ENCODE results near the gene NKX1-1.
"Not testable (repeated sequence)": the region's sequence is repeated elsewhere in the genome, so short reads cannot be mapped to it uniquely, and the experiment has no call there.

Gene NKX1-1

DNA sequence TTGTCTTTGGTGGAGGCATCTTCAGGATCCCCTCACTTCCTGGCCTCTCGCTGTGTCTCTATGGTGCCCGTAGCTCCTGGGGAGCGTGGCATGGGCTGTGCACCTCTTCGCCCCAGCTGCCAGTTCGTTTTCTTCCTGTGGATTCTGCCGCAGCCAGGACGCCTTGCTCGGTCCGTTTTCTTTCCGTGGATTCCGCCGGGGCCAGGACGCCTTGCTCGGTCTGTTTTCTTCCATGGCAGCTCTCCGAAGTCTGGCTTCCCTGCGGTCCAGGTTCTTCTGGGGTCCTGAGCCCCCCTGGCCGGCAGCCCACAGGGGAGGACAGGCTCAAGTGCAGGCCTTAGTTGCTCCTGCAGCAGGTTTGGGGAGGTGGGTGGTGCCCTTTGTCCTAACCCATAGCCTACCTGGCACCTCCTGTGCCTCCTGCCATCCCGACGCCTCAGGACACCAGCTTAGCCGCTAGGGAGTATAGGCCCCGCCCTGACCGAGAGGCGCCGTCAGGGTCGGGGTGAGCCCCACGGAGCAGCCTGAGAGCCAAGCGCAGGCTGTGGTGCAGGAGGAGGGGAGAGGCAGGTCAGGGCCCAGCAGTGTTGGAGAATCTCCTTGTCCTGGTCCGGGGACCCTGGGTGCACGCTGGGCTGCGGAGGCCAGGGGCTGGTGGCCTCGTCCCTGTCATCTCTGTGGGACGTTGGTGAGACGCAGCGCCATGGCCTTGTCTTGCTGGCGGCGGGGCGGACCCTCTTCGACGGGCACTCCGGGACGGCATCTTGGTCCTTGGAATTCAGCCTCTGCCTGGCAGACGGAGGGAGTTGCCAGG is 32.1 kb downstream of the NKX1-1 start:
- no peak for DNase-seq (ENCODE audit: low read depth)

DNA sequence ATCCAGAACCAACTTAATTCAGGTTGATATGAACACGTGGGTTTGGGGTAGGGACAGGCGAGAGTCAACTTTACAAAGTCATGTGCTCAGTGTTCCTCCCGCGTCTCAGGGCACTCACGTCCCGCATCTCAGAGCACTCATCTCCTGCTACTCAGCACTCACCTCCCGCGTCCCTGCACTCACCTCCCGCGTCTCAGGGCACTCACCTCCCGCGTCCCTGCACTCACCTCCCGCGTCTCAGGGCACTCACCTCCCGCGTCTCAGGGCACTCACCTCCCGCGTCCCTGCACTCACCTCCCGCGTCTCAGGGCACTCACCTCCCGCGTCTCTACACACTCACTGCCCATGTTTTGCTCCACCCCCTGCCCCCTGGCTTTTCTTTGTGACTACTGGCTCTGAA is 33.7 kb downstream of the NKX1-1 start:
- DNase-seq (ENCODE audit: low read depth) = not testable (repeated sequence)

- DNase-seq (ENCODE audit: low read depth) = no peak
Measured at GRCh38 chr4:1371176-1372165, 34.8 kb downstream of the NKX1-1 start.

GRCh38 chr4:1370321-1371124 is 35.7 kb downstream of the NKX1-1 start:
- DNase-seq (ENCODE audit: low read depth) = no peak

DNA sequence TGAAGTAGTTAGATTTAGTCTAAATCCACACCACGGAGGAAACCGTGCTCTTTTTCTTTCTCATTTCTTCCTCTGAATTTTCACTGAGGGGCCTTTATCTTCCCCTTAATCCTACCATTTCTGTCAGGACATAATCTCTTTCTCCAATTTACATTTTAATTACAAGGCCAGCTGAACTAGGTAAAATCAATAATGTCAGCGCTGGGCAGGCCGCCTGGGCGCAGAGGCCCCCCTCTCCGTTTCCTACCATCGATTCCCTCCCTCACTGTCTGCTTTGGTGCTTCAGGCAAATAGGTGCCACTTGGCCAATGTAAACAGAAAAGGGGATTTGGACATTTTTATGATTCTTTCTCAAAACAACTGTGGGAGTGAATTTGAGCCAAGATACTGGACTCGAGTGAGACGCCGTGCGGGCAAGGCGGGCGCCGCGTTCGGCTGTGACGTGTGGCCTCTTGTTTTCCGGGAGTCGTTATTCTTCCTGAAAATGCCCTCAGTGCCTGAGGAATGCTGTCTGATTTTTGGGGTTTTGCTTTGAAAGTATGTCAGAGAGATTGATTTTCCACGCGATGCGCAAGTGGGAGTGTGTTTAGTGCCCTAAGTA is 36.7 kb downstream of the NKX1-1 start:
- no peak for DNase-seq (ENCODE audit: low read depth)

GRCh38 chr4:1369091-1369450 is 37.2 kb downstream of the NKX1-1 start:
- DNase-seq (ENCODE audit: low read depth) = no peak

- DNase-seq (ENCODE audit: low read depth) = no peak
Measured at GRCh38 chr4:1368421-1369090, 37.7 kb downstream of the NKX1-1 start.

DNA sequence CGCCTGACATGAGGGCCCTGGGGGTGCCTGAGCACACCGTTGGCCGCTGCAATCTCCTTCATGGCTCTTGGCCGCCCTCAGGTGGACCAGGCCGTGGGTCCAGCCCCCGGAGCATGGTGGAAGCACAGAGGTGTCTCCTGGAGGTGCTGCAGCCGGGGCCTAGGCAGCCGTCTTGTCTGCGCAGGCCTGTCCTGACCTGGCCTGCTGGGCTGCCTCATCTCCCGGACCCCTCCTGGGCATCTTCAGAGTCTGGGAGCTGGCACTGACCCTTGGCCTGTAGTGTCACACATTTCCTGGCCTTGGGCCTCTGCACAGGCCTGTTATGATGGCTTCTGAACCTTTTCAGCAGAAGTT is 38.3 kb downstream of the NKX1-1 start:
- no peak for DNase-seq (ENCODE audit: low read depth)

GRCh38 chr4:1367230-1367935 is 38.9 kb downstream of the NKX1-1 start:
- no peak for DNase-seq (ENCODE audit: low read depth)

DNA sequence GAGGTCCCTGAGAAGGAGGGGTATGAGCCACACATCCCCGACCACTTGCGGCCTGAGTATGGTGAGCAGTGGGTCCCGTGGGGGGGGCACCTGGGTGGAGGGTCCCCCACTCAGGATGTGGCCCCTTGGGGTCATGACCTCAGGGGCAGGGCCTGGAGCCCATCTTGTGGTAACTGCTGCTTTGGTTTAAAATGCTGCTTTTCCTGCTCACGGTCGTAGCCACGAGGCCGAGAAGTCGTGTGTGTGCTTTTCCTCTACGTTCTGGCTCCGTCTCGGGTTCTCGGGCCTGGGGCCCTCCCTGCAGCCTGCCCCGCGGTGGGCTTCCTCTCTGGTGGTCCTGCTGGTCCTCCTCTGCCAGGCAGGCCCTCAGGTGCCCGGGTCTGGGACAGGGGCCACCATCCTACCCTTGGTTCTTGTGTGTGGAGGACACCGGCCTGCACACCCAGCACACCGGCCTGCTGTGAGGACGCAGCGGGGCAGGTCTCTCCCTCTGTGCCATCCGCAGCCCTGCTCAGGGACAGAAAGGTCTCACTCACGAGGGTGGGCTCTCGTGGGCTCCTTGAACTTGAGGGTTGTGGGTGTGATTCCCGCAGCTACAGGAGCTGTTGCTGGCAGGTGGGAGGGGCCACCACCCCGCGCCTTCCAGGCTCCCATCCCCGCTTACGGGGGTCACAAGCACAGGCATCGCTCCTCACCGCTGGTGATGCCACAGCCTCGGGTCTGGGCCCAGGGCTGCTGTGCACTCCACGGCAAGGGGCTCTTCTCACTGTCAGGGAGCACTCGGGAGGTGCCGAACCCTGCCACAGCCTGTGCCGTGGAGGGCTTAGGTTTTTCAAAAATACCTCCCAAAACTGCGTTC is 39.6 kb downstream of the NKX1-1 start:
- DNase-seq (ENCODE audit: low read depth) = no peak

GRCh38 chr4:1365271-1366178 is 40.7 kb downstream of the NKX1-1 start:
- no peak for DNase-seq (ENCODE audit: low read depth)

- no peak for DNase-seq (ENCODE audit: low read depth)
Measured at GRCh38 chr4:1364748-1365147, 41.5 kb downstream of the NKX1-1 start.

DNA sequence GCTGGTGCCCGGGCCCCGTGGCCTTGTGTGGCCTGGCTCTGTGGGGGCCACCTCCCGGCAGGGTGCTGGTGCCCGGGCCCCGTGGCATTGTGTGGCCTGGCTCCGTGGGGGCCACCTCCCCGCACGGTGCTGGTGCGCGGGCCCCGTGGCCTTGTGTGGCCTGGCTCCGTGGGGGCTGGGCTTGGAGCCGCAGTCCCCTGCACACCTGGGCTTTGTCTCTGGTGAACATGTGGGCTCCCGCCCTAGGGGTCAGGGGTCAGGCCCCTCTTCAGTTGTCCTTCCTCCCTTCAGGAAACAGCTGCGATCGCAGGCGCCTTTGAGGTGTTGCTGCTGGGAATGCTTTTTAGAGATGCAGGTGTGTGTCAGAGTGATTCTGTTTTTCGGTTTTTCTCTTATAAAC is 42.0 kb downstream of the NKX1-1 start:
- no peak for DNase-seq (ENCODE audit: low read depth)

DNA sequence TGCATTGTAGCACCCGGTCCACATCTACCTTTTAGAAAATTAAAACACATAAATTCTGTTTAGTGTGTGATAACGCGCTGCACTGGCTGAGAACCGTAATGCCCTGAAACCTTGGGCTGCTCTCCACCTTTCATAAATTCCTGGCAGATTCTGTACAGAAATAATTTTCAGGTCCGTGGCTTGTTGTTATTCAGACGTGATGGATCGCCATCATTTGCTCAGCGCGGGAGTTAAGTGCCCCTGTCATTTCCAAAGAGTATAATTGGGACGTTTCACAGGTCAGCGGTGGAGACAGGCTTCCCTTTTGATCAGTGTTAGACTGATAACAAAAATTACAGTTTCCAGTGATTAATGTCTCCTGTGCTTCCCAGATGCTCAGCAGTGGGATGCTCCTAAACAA is 42.7 kb downstream of the NKX1-1 start:
- DNase-seq (ENCODE audit: low read depth) = no peak

- DNase-seq (ENCODE audit: low read depth) = no peak
Measured at GRCh38 chr4:1362521-1362920, 43.7 kb downstream of the NKX1-1 start.

DNA sequence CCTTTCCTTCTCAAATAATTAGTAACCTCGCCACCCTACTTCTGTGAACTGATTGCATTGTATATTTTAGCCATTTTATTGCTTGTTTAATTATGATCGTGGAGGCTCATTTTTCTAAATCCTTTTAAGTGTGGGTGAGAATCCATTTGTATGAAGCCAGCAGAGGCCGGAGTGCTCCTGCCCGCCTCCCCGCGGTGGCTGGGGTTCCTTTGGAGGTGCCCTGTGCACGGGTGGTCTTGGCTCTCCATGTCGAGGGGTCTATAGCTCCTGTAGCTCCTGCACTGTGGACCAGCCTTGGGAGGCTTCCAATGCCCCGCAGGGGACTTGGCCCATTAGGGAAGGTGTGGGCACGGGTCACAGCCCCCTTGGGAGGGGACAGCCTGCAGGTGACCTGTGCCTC is 44.2 kb downstream of the NKX1-1 start:
- no peak for DNase-seq (ENCODE audit: low read depth)

GRCh38 chr4:1361431-1361830 is 44.8 kb downstream of the NKX1-1 start:
- DNase-seq (ENCODE audit: low read depth) = no peak

DNA sequence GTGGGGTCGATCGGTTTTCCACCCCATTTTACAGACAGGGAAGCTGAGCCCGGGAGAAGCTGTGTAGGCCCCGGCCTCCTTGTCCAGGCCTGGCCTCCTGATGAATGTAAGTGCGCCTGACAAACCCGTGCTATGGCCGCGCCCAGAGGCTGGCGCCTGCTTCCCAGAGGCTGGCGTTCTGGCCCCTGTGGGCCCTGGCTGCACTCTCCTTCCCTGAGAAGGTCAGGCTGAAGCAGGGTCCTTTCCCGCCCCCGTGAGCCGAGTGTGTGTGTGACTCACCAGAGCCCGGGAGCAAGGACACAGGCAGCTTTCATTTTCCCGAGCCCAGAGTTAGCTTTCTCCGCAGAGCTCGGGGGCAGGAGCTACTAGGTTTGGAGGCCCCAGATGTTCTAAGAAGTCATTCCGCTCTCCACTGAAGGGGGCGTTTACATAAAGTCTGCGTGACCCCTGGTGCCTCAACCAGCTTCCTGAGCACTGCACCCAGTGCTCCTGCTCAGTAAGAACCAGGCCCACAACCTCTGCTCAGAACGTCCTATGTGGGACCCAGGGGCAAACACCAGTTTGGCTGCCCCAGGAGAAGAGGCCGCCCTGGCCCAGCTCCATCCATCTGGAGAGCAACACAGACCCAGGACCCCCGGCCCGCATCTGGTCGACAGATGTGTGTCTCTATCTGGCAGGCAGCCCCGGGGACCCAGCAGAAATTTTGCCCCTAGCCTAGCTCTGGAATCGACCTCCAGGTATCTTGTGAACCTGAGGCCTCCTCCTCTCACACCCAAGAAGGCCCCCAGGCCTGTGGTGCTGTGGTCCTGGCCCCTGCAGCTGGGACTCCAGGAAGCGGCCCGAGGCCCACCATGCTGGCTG is 45.6 kb downstream of the NKX1-1 start:
- peak; percentile 46 for DNase-seq (ENCODE audit: low read depth)

Data from GM04504 (cell line).